CD4-positive, alpha-beta T cell (primary cell): ENCODE data around the gene TNS1. TPM values are rescaled to one million over a fixed set of nuclear protein-coding genes. Genes with fewer than 3 reads are reported as not detected.

Experiments used
- ATAC-seq: fragments of 200-7000 bp; cut with Tn5 transposase; one replicate; pipeline ENCODE4 v1.10.0; 2022; ENCODE audit warnings: mild to moderate bottlenecking; ENCODE audit not compliant: poor library complexity
- CTCF ChIA-PET: fragments of 350-600 bp; sonication (Branson Sonifier 250); formaldehyde crosslinking; loops from one replicate; lab custom pipeline; 2021; ENCODE audit warnings: antibody characterized with exemption, inconsistent platforms; lab: Charles Lee
- POLR2A ChIA-PET: fragments of 350-600 bp; sonication (Branson Sonifier 250); formaldehyde crosslinking; loops from one replicate; lab custom pipeline; 2021; ENCODE audit warnings: antibody characterized with exemption, inconsistent platforms; lab: Charles Lee
- DNase-seq, 14 experiments: peaks; one replicate each; pipeline ENCODE4 v3.0.0-alpha.2; 2013 to 2020; ENCODE audit warnings: mixed read lengths in 2 of 14
- H3K27ac ChIP-seq, 2 donors: one replicate each; pipeline versions ENCODE4 v1.5.1 to v1.7.0; 2013; ENCODE audit warnings: low read length in 2 of 2, low read depth in 1 of 2, mild to moderate bottlenecking in 1 of 2
- H3K27me3 ChIP-seq, 2 experiments: 1 replicate in 1 of 2; 2 replicates in 1 of 2; pipeline versions ENCODE4 v1.6.1 to v1.7.0; 2013; ENCODE audit warnings: low read length in 2 of 2, control low read depth in 1 of 2, mild to moderate bottlenecking in 1 of 2, moderate library complexity in 1 of 2; ENCODE audit not compliant: insufficient read depth in 2 of 2, control insufficient read depth in 1 of 2
- H3K36me3 ChIP-seq: one replicate; pipeline ENCODE4 v1.6.1; 2013; ENCODE audit warnings: low read length, control low read depth; ENCODE audit not compliant: insufficient read depth
- H3K4me1 ChIP-seq: one replicate; pipeline ENCODE4 v1.6.1; 2013; ENCODE audit warnings: low read length, control low read depth; ENCODE audit not compliant: insufficient read depth
- H3K4me3 ChIP-seq: one replicate; pipeline ENCODE4 v1.5.1; 2013; ENCODE audit warnings: mild to moderate bottlenecking, low read length, moderate library complexity
- H3K9me3 ChIP-seq, 2 experiments: 1 replicate in 1 of 2; 2 replicates in 1 of 2; pipeline versions ENCODE4 v1.6.1 to v1.7.0; 2013; ENCODE audit warnings: low read length in 2 of 2, mild to moderate bottlenecking in 2 of 2, control low read depth in 1 of 2, moderate library complexity in 1 of 2; ENCODE audit not compliant: control insufficient read depth in 1 of 2, insufficient read depth in 1 of 2
- H3K27ac Mint-ChIP-seq: one replicate; pipeline ENCODE4 v1.8.0; 2020; ENCODE audit warnings: mixed read lengths
- H3K27me3 Mint-ChIP-seq: one replicate; pipeline ENCODE4 v1.8.0; 2021; ENCODE audit warnings: mixed read lengths
- H3K36me3 Mint-ChIP-seq: one replicate; pipeline ENCODE4 v1.8.0; 2021; ENCODE audit warnings: low read depth, mixed read lengths
- H3K4me1 Mint-ChIP-seq: one replicate; pipeline ENCODE4 v1.8.0; 2021; ENCODE audit warnings: low read depth, mixed read lengths
- H3K4me3 Mint-ChIP-seq: one replicate; pipeline ENCODE4 v1.8.0; 2020; ENCODE audit warnings: mild to moderate bottlenecking, mixed read lengths
- H3K9me3 Mint-ChIP-seq: one replicate; pipeline ENCODE4 v1.8.0; 2020; ENCODE audit warnings: mixed read lengths
- intact Hi-C, 2 experiments: fragments of 100-400 bp; cut with DNase I in 1 of 2; cut with micrococcal nuclease in 1 of 2; formaldehyde crosslinking; loops; one replicate each; pipeline versions ENCODE4 v1.15.1 to v1.9.0; 2023 to 2025; cut with DNase I, micrococcal nuclease
- total RNA-seq, 174 experiments: library from RNA in 2 of 174; stranded (reverse) in 2 of 174; gene quantifications; one replicate each; pipeline ENCODE4 v1.2.3 and lab custom pipeline; 2021 to 2026
- TF ChIP-seq, protein P1 (sequence below): fragments of 200-600 bp; IDR thresholded peaks from one replicate; pipeline ENCODE4 v1.8.0; 2022; ENCODE audit warnings: antibody characterized with exemption, mild to moderate bottlenecking

TNS1 gene
- total RNA-seq, 2 experiments from 2014 or later: 0.25 to 0.34 TPM

DNA sequence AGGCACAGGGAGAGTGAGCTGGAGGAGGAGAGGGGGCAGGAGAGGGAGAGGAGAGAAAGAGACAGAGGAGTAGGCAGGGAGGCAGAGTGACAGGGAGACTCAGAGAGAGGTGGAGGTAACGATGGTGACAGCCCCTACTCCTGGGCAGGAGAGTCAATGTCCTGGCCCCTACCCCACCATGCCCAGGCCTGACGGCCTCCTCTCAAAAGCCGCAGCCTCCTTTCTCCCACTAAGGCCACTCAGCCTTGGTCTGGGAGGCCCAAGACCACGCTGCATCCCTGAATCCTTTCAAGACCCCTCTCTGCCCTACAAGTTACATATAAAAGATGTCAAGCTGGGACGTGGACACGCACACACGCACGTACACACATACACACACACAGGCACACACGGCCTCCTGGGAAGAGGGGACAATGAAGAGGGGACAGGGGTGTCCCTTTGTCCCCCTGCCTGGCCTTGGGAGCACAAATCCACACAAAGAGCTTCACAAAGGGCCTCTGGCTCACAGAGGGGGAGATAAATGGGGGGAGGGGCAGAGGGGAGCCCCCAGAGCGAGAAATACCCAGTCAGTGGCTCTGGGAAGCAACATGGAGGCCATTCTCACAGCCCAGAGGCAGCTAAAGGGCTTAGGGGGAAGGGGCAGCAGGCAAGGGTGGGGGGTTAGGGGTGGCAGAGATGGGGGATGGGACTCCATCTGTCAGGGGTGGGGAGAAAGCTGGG lies 19.5 kb upstream of the TNS1 start:
- Mint-ChIP-seq H3K27ac (no peak overlapping the region), H3K4me3 (no peak overlapping the region), H3K9me3 (no peaks in the 10 kb centered on the region), H3K36me3 (no peaks in the 10 kb centered on the region), H3K27me3 (no peaks in the 10 kb centered on the region), H3K4me1 (no peaks in the 10 kb centered on the region)
- Histone ChIP-seq H3K4me1 (peaks cover 2% of the 10 kb centered on the region), H3K27me3 (no peaks in the 10 kb centered on the region), H3K9me3 (no peaks in the 10 kb centered on the region), H3K36me3 (no peaks in the 10 kb centered on the region), H3K27ac (no peak overlapping the region), H3K4me3 (no peak overlapping the region)
- intact Hi-C loops: no loop called here
- DNase-seq (no peak), ATAC-seq (no peak)
- TF ChIP-seq, protein P1, sequence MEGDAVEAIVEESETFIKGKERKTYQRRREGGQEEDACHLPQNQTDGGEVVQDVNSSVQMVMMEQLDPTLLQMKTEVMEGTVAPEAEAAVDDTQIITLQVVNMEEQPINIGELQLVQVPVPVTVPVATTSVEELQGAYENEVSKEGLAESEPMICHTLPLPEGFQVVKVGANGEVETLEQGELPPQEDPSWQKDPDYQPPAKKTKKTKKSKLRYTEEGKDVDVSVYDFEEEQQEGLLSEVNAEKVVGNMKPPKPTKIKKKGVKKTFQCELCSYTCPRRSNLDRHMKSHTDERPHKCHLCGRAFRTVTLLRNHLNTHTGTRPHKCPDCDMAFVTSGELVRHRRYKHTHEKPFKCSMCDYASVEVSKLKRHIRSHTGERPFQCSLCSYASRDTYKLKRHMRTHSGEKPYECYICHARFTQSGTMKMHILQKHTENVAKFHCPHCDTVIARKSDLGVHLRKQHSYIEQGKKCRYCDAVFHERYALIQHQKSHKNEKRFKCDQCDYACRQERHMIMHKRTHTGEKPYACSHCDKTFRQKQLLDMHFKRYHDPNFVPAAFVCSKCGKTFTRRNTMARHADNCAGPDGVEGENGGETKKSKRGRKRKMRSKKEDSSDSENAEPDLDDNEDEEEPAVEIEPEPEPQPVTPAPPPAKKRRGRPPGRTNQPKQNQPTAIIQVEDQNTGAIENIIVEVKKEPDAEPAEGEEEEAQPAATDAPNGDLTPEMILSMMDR: no peak
- CTCF ChIA-PET: no interaction called here
- POLR2A ChIA-PET: no interaction called here

DNA sequence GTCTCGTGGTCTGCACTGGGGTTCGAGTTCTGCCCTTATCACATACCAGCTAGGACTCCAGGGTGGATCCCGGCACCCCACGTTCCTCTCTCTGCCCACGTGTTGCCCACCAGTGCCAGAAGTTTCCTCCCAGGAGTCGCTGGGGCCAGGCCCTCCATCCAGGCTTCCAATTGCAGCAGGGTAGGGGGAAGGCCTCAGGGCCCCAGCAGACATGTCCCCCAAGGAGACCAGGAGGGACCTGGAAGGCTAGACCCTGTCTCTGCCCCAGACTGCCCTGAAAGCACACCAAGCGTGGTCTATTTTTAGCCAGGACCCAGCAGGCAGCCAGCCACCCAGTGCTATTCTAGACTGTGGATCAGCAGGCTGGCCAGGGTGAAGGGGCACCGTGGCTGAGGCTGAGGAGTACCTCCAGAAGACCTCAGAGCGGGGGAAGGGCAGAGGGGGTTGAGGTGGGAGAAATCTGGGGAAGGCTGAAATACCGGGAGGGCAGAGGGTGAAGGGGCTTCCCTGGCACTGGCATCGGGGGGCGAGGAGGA lies 18.8 kb upstream of the TNS1 start:
- intact Hi-C loops: no loop called here
- Mint-ChIP-seq H3K4me1 (no peaks in the 10 kb centered on the region), H3K4me3 (no peak overlapping the region), H3K36me3 (no peaks in the 10 kb centered on the region), H3K27ac (no peak overlapping the region), H3K9me3 (no peaks in the 10 kb centered on the region), H3K27me3 (no peaks in the 10 kb centered on the region)
- Histone ChIP-seq H3K36me3 (no peaks in the 10 kb centered on the region), H3K4me1 (peaks cover 2% of the 10 kb centered on the region), H3K9me3 (no peaks in the 10 kb centered on the region), H3K27me3 (no peaks in the 10 kb centered on the region), H3K27ac (no peak overlapping the region), H3K4me3 (no peak overlapping the region)
- DNase-seq: no peak
- ATAC-seq: no peak
- TF ChIP-seq, protein P1: no peak
- ChIA-PET POLR2A (no interaction called here), CTCF (no interaction called here)

DNA sequence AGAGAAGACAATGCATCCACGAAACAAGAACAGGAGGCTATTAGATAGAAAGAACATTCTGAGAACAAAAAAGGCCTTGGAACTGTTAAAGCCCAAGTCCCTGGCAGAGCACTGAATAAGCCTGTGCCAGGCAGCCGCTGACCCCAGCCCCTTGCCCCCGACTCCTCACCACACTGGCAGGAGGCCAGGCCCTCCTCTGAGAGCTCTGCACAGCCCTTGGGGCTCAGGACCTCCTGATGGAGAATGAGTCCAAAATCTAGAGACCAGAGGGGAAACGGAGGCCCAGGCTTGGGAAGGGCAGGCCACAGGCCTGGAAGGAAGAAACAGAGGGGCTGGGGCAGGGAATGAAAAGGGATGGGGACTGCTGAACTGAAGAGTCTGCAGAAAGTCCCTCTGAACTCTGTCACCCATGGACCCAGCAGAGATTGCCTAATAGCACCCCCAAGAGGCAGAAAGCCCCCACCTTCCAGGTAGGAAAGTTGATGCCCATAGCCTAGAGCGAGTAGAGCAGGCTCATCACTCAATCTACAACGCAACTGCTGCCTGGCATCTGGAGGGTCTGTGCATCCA lies 18.3 kb upstream of the TNS1 start:
- CTCF ChIA-PET: no interaction called here
- POLR2A ChIA-PET: no interaction called here
- no peaks in the 10 kb centered on the region for H3K9me3 Mint-ChIP-seq
- H3K4me3 Mint-ChIP-seq: no peak overlapping the region
- Histone ChIP-seq H3K36me3 (no peaks in the 10 kb centered on the region), H3K27me3 (no peaks in the 10 kb centered on the region), H3K9me3 (no peaks in the 10 kb centered on the region), H3K27ac (no peak overlapping the region), H3K4me3 (no peak overlapping the region), H3K4me1 (peaks cover 2% of the 10 kb centered on the region)
- intact Hi-C loops: no loop called here
- no peaks in the 10 kb centered on the region for H3K27me3 Mint-ChIP-seq
- TF ChIP-seq, protein P1: no peak
- no peaks in the 10 kb centered on the region for H3K36me3 Mint-ChIP-seq
- no peak for ATAC-seq
- no peak for DNase-seq
- no peaks in the 10 kb centered on the region for H3K4me1 Mint-ChIP-seq
- H3K27ac Mint-ChIP-seq: no peak overlapping the region
